ENCODE data around the gene DLG4.

The DLG4 gene

GRCh38 chr17:7205561-7205960 is 14.1 kb downstream of the DLG4 start:
- TF ChIP-seq, protein P1, sequence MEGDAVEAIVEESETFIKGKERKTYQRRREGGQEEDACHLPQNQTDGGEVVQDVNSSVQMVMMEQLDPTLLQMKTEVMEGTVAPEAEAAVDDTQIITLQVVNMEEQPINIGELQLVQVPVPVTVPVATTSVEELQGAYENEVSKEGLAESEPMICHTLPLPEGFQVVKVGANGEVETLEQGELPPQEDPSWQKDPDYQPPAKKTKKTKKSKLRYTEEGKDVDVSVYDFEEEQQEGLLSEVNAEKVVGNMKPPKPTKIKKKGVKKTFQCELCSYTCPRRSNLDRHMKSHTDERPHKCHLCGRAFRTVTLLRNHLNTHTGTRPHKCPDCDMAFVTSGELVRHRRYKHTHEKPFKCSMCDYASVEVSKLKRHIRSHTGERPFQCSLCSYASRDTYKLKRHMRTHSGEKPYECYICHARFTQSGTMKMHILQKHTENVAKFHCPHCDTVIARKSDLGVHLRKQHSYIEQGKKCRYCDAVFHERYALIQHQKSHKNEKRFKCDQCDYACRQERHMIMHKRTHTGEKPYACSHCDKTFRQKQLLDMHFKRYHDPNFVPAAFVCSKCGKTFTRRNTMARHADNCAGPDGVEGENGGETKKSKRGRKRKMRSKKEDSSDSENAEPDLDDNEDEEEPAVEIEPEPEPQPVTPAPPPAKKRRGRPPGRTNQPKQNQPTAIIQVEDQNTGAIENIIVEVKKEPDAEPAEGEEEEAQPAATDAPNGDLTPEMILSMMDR (IDR thresholded peaks at IDR 0.05), result no peak

DNA sequence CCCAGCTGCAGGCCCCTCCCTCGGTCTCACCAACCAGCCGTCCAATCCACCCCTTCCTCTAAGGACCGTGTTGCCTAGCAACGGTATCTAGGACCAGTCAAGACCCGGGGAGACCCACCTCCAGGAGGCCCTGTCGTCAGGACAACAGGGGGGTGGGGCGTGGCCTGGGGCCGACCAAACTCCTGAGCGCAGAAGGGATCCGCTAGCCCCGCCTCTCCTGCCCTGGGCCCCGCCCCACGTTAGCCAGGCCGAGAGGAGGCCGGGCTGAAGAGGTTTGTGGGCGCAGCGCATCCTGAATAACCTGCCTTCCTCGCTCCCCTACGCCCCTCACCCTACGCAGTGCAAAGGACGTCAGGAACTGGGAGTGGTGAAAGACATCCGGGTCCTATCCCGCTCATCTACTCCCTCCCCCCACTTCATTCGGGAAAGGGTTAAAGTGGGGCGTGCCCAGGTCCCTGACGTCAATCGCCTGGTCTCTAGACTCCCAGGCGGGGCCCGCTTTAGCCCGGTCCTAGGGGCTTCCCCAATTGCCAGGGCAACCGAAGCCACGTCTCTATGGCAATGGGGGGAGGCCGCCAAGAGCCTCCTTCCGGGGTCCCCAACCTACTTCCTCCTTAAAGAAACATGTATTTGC is 14.7 kb downstream of the DLG4 start:
- TF ChIP-seq, protein P1 (IDR thresholded peaks at IDR 0.05), result no peak

DNA sequence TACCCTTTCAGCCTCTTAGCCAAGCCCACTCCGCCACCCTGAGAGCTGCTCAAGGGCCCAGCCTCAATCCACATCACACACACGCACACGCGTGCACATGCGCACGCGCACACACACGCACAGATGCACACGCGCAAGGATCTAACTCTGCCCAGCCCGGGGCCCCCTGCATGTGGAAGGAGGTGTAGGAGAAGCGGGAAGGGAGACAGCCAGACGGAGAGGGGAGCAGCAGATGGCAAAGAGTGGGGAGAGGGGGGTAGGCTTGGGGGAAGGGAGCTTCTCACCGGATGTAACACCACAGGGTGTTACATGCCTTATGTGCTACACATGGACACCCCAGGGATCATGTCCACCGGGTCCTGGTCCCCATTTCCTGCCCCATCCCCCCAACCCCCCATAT is 15.3 kb downstream of the DLG4 start:
- TF ChIP-seq, protein P1 (IDR thresholded peaks at IDR 0.05), result no peak

DNA sequence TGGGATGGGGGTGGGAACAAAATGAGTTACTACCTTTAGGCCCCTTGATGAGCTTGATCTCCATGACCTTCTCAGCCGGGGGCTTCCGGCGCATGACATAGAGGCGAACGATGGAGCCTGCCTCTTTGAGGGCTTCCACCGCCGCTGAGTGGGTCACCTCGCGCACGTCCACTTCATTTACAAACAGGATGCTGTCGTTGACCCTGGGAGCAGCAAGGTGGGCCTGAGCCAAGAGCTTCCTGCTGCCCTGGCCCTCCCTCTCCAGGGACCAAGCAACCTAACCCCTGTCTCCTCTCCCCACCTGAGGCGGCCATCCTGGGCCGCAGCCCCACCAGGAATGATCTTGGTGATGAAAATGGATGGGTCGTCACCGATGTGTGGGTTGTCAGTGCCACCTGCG is 16.2 kb downstream of the DLG4 start:
- TF ChIP-seq, protein P1 (IDR thresholded peaks at IDR 0.05), result no peak

DNA sequence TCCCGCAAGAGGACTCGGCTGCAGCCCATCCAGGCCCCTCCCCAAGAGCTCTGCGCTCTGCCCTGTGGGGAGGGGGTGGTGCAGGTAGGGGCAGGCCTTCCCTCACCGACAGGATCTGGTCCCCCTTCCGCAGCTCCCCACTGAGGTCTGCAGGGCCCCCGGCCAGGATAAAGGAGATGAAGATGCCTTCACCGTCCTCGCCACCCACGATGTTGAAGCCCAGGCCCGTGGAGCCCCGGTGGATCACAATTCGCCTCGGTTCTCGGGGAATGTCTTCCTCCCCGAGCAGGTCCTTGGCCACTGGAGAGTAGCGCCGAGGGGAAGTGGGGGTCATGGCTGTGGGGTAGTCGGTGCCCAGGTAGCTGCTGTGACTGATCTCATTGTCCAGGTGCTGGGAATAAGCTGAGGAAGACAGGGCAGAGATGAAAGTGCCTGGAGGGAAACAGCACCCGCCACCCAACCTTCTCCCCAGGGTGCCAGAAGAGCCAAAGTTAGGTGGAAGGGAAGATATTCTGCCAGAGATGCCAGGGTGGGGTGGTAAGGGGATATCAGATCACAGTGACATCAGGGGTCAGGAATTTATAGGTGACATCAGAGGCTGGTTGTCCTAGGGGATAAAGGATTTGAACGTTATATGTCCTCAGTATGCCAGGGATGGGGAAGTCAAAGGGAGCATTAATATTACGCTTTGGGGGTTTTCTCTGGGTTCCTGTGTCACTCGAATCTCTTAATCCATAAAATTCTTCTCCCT is 22.8 kb downstream of the DLG4 start:
- TF ChIP-seq, protein P1 (IDR thresholded peaks at IDR 0.05), result no peak

- TF ChIP-seq, protein P1 (IDR thresholded peaks at IDR 0.05), result no peak
These were observed 23.7 kb downstream of the DLG4 start for GRCh38 chr17:7195971-7196370.

DNA sequence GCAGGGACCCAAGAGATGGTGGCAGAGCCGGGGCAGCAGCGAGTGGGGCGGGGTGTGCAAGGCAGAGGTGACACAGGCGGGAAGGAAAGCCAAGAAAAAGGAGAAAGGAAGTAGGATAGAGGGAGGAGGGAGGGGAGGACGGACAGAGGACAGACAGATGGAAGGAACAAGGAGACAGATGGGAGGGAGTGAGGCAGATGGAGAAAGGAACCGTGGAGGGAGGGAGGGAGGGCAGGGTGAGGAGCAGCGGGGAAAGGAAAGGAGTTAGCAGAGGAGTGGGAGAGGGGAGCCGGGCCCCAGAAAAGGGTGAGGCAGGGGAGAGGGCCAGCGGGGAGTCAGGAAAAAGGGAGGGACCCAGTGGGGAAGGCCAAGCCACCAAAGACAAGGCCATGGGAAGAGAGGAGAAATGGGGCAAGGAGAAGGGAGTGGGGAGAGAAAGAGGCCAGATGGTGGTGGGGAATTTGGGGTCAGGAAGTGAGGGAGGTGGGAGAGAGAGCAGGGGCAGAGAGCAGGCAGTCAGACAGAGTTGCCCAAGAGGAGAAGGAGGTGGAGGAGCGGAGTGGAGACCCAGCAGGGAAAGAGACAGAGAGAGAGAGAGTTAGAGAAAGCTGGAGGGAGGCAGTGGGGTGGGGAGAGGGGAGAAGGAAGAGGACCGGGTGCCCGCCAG is 27.2 kb downstream of the DLG4 start:
- TF ChIP-seq, protein P1 (IDR thresholded peaks at IDR 0.05), result no peak
